AG09309 (cell line): ENCODE data around the gene HYI.

Experiments used
- DNase-seq: peaks from one replicate; pipeline ENCODE4 v3.0.0-alpha.2; 2010; ENCODE audit warnings: low read depth
- H3K4me3 ChIP-seq: 2 replicates; pipeline ENCODE4 v1.5.1; 2011; ENCODE audit warnings: mild to moderate bottlenecking, low read depth, low read length, moderate library complexity; ENCODE audit not compliant: control insufficient read depth
- TF ChIP-seq, protein P1 (sequence below): IDR thresholded peaks from 2 replicates; pipeline ENCODE4 v1.5.1; 2011; ENCODE audit warnings: mild to moderate bottlenecking, low read depth, low read length, inconsistent platforms; ENCODE audit not compliant: insufficient read depth, control insufficient read depth; ENCODE audit errors: missing control alignments

Gene HYI

GRCh38 chr1:43447891-43448708 lies 5.6 kb downstream of the HYI start:
- no peak overlapping the region for H3K4me3 ChIP-seq
- TF ChIP-seq, protein P1, sequence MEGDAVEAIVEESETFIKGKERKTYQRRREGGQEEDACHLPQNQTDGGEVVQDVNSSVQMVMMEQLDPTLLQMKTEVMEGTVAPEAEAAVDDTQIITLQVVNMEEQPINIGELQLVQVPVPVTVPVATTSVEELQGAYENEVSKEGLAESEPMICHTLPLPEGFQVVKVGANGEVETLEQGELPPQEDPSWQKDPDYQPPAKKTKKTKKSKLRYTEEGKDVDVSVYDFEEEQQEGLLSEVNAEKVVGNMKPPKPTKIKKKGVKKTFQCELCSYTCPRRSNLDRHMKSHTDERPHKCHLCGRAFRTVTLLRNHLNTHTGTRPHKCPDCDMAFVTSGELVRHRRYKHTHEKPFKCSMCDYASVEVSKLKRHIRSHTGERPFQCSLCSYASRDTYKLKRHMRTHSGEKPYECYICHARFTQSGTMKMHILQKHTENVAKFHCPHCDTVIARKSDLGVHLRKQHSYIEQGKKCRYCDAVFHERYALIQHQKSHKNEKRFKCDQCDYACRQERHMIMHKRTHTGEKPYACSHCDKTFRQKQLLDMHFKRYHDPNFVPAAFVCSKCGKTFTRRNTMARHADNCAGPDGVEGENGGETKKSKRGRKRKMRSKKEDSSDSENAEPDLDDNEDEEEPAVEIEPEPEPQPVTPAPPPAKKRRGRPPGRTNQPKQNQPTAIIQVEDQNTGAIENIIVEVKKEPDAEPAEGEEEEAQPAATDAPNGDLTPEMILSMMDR = no peak
- DNase-seq = no peak

DNA sequence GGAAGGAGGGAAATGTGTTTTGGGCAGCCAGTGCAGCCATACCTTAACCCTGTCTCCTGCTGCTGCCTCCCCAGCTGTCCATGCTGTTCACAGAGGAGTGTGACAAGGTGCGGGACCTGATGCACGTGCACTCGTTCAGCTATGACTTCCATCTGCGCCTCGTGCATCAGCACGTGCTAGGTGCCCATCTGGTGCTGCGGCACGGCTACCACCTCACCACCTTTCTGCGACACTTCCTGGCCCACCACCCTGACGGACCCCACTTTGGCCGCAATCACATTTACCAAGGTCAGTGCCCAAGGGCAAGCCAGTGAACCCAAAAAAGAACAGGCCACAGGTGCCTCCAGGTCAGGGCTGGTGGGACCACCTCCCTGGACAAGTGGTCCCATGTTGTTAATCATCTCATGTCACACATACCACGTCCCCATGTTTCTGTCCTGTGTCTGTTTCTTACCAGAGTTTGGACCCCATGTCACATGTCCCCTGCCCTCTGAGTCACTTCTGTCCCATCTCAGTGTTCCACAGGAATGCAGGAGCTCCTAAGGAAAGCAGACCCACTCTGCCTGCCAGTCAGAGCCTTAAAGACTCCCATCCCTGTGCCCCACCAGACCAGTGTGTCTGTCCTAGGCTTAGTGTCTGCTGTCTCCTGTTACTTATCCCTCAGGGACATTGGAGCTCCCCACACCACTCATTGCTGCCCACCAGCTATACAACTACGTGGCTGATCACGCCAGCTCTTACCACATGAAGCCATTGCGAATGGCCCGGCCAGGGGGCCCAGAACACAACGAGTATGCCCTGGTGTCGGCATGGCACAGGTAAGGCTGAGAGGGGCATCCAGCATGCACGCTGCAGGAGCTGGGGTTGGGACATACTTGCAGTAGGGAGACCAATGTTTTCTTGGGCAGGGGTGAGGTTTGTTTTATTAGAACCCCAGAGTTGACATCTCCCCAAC lies 6.6 kb downstream of the HYI start:
- DNase-seq = no peak
- TF ChIP-seq, protein P1 = no peak
- H3K4me3 ChIP-seq = no peak overlapping the region

DNA sequence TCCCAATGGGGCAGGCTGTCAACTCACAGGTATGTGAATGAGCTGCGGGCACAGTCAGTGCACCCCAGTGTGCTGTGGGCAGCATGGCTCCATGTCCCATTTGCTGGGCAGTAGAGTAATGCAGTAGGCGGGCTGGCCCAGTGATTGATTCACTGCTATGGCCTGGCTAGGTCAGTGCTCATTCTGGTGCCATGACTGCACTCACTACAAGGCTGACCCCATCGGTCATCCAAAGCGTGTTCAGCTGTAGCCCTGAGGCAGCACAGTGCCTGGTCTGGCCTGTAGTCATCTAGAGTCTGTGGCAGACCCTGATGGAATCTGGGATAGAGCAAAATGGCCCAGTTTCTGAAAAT lies 7.4 kb downstream of the HYI start:
- TF ChIP-seq, protein P1 = no peak
- DNase-seq = no peak
- H3K4me3 ChIP-seq = no peak overlapping the region

DNA sequence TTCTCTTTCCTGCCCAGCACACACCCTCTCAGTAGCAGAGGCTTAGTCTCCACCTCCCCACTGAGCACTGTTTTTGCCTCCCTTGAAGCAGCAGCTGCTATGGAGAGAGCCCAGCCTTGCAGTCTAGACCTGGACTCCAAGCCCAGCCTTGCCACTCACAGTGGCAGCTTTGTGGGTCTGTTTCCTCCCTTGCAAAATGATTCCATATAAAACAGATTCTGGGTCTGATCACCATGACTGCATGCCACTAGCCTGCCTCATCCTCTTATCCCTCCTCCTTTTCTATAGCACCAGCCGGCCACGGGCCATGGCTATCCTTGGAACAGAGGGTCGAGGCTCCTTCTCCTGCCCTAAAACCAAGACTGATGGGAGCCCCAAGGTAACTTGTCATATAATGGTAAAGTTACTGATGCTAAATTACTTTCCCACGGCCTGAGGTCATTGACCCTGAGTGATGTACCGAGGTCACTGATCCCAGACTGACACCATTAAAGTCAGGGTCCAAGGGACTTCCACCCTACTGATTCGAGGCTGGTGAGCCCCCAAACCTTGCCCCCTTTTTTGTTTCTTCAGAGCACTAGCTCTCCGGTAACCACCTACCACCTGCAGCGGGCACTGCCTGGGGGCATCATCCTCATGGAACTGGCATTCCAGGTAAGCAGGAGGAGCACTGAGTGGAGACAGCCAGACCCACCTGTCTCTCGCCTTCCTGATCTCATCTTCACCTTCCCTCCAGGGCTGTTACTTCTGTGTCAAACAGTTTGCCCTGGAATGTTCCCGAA lies 7.9 kb downstream of the HYI start:
- no peak for DNase-seq
- TF ChIP-seq, protein P1 = no peak
- H3K4me3 ChIP-seq = no peak overlapping the region

- TF ChIP-seq, protein P1 = no peak
- no peak for DNase-seq
- H3K4me3 ChIP-seq = no peak overlapping the region
Observed at GRCh38 chr1:43444836-43445235, 8.9 kb downstream of the HYI start.
